Keratinocyte (primary cell): ENCODE measurements around the gene STOM.

Source experiments
- EZH2 ChIP-seq: IDR thresholded peaks from one replicate; pipeline ENCODE4 v1.6.1; 2012; ENCODE audit warnings: inconsistent platforms, mild to moderate bottlenecking, low read length, moderate library complexity
- TF ChIP-seq, protein P1 (sequence below), 3 experiments: IDR thresholded peaks in 1 of 3; conservative IDR thresholded peaks in 1 of 3; optimal IDR thresholded peaks in 1 of 3; 2 replicates in 2 of 3; 3 replicates in 1 of 3; pipeline versions ENCODE3 to v1.5.1; 2011; ENCODE audit warnings: low read length in 3 of 3, mild to moderate bottlenecking in 3 of 3, moderate library complexity in 2 of 3, control low read depth in 1 of 3, inconsistent platforms in 1 of 3; ENCODE audit not compliant: insufficient read depth in 2 of 3; ENCODE audit errors: extremely low read depth in 1 of 3

DNA sequence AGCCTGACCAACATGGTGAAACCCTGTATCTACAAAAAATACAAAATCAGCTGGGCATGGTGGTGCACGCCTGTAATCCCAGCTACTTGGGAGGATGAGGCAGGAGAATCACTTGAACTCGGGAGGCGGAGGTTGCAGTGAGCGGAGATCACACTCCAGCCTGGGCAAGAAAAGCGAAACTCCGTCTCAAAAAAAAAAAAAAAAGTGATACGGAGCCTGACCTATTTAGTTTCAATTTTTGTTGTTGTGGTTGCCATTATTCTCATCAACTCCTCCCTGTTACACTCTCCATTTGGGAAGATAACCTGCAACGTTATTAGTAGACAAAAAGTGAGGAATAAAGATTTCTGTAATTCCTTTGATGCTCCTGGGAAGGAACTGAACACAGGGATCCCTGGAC lies 1.3 kb downstream of the STOM start:
- TF ChIP-seq, protein P1, sequence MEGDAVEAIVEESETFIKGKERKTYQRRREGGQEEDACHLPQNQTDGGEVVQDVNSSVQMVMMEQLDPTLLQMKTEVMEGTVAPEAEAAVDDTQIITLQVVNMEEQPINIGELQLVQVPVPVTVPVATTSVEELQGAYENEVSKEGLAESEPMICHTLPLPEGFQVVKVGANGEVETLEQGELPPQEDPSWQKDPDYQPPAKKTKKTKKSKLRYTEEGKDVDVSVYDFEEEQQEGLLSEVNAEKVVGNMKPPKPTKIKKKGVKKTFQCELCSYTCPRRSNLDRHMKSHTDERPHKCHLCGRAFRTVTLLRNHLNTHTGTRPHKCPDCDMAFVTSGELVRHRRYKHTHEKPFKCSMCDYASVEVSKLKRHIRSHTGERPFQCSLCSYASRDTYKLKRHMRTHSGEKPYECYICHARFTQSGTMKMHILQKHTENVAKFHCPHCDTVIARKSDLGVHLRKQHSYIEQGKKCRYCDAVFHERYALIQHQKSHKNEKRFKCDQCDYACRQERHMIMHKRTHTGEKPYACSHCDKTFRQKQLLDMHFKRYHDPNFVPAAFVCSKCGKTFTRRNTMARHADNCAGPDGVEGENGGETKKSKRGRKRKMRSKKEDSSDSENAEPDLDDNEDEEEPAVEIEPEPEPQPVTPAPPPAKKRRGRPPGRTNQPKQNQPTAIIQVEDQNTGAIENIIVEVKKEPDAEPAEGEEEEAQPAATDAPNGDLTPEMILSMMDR (optimal IDR thresholded peaks at IDR 0.05 in 1 of 3, IDR thresholded peaks at IDR 0.05 in 1 of 3, conservative IDR thresholded peaks at IDR 0.05 in 1 of 3; ENCODE audit: extremely low read depth in 1 of 3, insufficient read depth in 2 of 3, low read length in 3 of 3): no peak
- TF ChIP-seq EZH2: no peak
